Liver (tissue), 9 donors: ENCODE results near the gene TNFAIP3. TPM values are rescaled to one million over a fixed set of nuclear protein-coding genes. Genes with fewer than 3 reads are reported as not detected.

Experiments
- DNase-seq: peaks from one replicate; pipeline ENCODE4 v3.0.0-alpha.2; 2017; ENCODE audit warnings: low spot score
- H3K27ac ChIP-seq, 2 donors: one replicate each; pipeline ENCODE4 v1.7.0; 2013; ENCODE audit warnings: inconsistent platforms in 2 of 2, low read length in 2 of 2, control low read depth in 1 of 2, low read depth in 1 of 2, mild to moderate bottlenecking in 1 of 2
- H3K27me3 ChIP-seq, 4 donors: one replicate each; pipeline versions ENCODE4 v1.6.1 to v1.7.0; 2013; ENCODE audit warnings: low read length in 3 of 4, inconsistent platforms in 1 of 4, mild to moderate bottlenecking in 1 of 4, moderate library complexity in 1 of 4; ENCODE audit not compliant: control insufficient read depth in 4 of 4, insufficient read depth in 4 of 4
- H3K36me3 ChIP-seq, 4 donors: one replicate each; pipeline versions ENCODE4 v1.6.1 to v1.7.0; 2013; ENCODE audit warnings: low read length in 3 of 4, mild to moderate bottlenecking in 3 of 4, low read depth in 1 of 4, moderate library complexity in 1 of 4; ENCODE audit not compliant: control insufficient read depth in 4 of 4, insufficient read depth in 3 of 4
- H3K4me1 ChIP-seq, 4 donors: one replicate each; pipeline versions ENCODE4 v1.6.1 to v1.7.0; 2013; ENCODE audit warnings: low read length in 3 of 4, mild to moderate bottlenecking in 3 of 4, moderate library complexity in 1 of 4; ENCODE audit not compliant: control insufficient read depth in 4 of 4, insufficient read depth in 4 of 4
- H3K4me3 ChIP-seq, 3 donors: one replicate each; pipeline versions ENCODE4 v1.6.1 to v1.7.0; 2013; ENCODE audit warnings: low read length in 3 of 3, control low read depth in 1 of 3, low read depth in 1 of 3, mild to moderate bottlenecking in 1 of 3
- H3K9ac ChIP-seq, 2 donors: one replicate each; pipeline ENCODE4 v1.7.0; 2013; ENCODE audit warnings: low read length in 2 of 2, mild to moderate bottlenecking in 2 of 2, moderate library complexity in 2 of 2, control low read depth in 1 of 2, low read depth in 1 of 2
- H3K9me3 ChIP-seq, 4 donors: one replicate each; pipeline versions ENCODE4 v1.6.1 to v1.7.0; 2013; ENCODE audit warnings: low read length in 3 of 4; ENCODE audit not compliant: control insufficient read depth in 4 of 4
- EGR1 ChIP-seq, 2 donors: IDR thresholded peaks; 2 replicates each; pipeline ENCODE4 v1.6.1; 2016 to 2018; ENCODE audit warnings: antibody characterized with exemption in 2 of 2, low read depth in 2 of 2
- FOXA1 ChIP-seq: IDR thresholded peaks from 2 replicates; pipeline ENCODE4 v1.6.1; 2016; ENCODE audit warnings: antibody characterized with exemption
- FOXA2 ChIP-seq: IDR thresholded peaks from 2 replicates; pipeline ENCODE4 v1.6.1; 2016; ENCODE audit warnings: antibody characterized with exemption
- GABPA ChIP-seq, 2 donors: IDR thresholded peaks in 1 of 2; conservative IDR thresholded peaks in 1 of 2; 2 replicates each; pipeline ENCODE4 v1.6.1; 2016; ENCODE audit warnings: antibody characterized with exemption in 2 of 2, mild to moderate bottlenecking in 1 of 2, moderate library complexity in 1 of 2
- HNF4A ChIP-seq, 2 donors: conservative IDR thresholded peaks; 2 replicates each; pipeline ENCODE4 v1.6.1; 2016; ENCODE audit warnings: antibody characterized with exemption in 2 of 2, mild to moderate bottlenecking in 2 of 2
- JUND ChIP-seq, 2 donors: IDR thresholded peaks; 2 replicates each; pipeline ENCODE4 v1.6.1; 2016; ENCODE audit warnings: antibody characterized with exemption in 2 of 2
- MAX ChIP-seq: IDR thresholded peaks from 2 replicates; pipeline ENCODE4 v1.6.1; 2016; ENCODE audit warnings: antibody characterized with exemption
- NR2F2 ChIP-seq: IDR thresholded peaks from 2 replicates; pipeline ENCODE4 v1.6.1; 2016; ENCODE audit warnings: antibody characterized with exemption
- RAD21 ChIP-seq, 2 donors: IDR thresholded peaks; 2 replicates each; pipeline ENCODE4 v1.6.1; 2016; ENCODE audit warnings: antibody characterized with exemption in 2 of 2, mild to moderate bottlenecking in 2 of 2
- RXRA ChIP-seq, 2 donors: IDR thresholded peaks; 2 replicates each; pipeline ENCODE4 v1.6.1; 2017 to 2018; ENCODE audit warnings: antibody characterized with exemption in 2 of 2, mild to moderate bottlenecking in 1 of 2
- SP1 ChIP-seq: IDR thresholded peaks from 2 replicates; pipeline ENCODE4 v1.6.1; 2018; ENCODE audit warnings: antibody characterized with exemption, mild to moderate bottlenecking
- TAF1 ChIP-seq: conservative IDR thresholded peaks from 2 replicates; pipeline ENCODE4 v1.6.1; 2016; ENCODE audit warnings: antibody characterized with exemption, mild to moderate bottlenecking
- YY1 ChIP-seq: IDR thresholded peaks from 2 replicates; pipeline ENCODE4 v1.6.1; 2016; ENCODE audit warnings: antibody characterized with exemption, mild to moderate bottlenecking
- WGBS: extraction: QIAGEN DNeasy Blood & Tissue Kit; methylation state at CpG from one replicate; pipeline ENCODE4 v1.1.7; 2013; 5-methylcytosine and 5-hydroxymethylcytosine counted together
- polyA plus RNA-seq, 2 donors: library from polyadenylated mRNA; stranded (reverse) in 1 of 2; unstranded in 1 of 2; fragments of 200-250 nt in 1 of 2; fragments of >200 nt in 1 of 2; fragmentation: Nextera tagmentation in 1 of 2; extraction: Ambion mirVana in 1 of 2; gene quantifications; one replicate each; pipeline versions ENCODE4 v1.2.1 to v1.2.3, GENCODE V29; 2013 to 2015
- total RNA-seq, 2 donors: library from RNA; depleted of rRNA; stranded (reverse); fragments of >200 nt; gene quantifications; one replicate each; pipeline ENCODE4 v1.2.3, GENCODE V29; 2014
- TF ChIP-seq, protein P1 (sequence below): IDR thresholded peaks from 2 replicates; pipeline ENCODE4 v1.6.1; 2016; ENCODE audit warnings: antibody characterized with exemption, mild to moderate bottlenecking
- TF ChIP-seq, protein P2 (sequence below): fragments of 150-350 bp; IDR thresholded peaks from 2 replicates; pipeline ENCODE4 v1.5.1; 2017; ENCODE audit warnings: improper control_type of control experiment, low read depth, low read length; ENCODE audit not compliant: missing input control
- TF ChIP-seq, protein P3 (sequence below): IDR thresholded peaks from 2 replicates; pipeline ENCODE4 v1.6.1; 2016; ENCODE audit warnings: antibody characterized with exemption
- TF ChIP-seq, protein P4 (sequence below): IDR thresholded peaks from 2 replicates; pipeline ENCODE4 v1.6.1; 2016; ENCODE audit warnings: antibody characterized with exemption
- donor health status: healthy.
- donor health status: healthy.
- donor health status: healthy.
- donor health status: healthy.
- donor health status: healthy.

Gene TNFAIP3
- total and polyA plus RNA-seq, 4 donors = 4.5 to 8.0 (median 6.7) TPM

- no peak for DNase-seq
- H3K9ac ChIP-seq = no peak overlapping the region
- no peak overlapping the region for H3K27ac ChIP-seq
- H3K4me3 ChIP-seq = no peak overlapping the region
- no peaks in the 10 kb centered on the region for H3K9me3 ChIP-seq
- H3K36me3 ChIP-seq = no peaks in the 10 kb centered on the region
- 88% methylated on average over 2 of the region's 2 CpGs for WGBS
- no peak for TF ChIP-seq RXRA (IDR thresholded peaks at IDR 0.05)
- no peak for TF ChIP-seq NR2F2
- TF ChIP-seq, protein P1, sequence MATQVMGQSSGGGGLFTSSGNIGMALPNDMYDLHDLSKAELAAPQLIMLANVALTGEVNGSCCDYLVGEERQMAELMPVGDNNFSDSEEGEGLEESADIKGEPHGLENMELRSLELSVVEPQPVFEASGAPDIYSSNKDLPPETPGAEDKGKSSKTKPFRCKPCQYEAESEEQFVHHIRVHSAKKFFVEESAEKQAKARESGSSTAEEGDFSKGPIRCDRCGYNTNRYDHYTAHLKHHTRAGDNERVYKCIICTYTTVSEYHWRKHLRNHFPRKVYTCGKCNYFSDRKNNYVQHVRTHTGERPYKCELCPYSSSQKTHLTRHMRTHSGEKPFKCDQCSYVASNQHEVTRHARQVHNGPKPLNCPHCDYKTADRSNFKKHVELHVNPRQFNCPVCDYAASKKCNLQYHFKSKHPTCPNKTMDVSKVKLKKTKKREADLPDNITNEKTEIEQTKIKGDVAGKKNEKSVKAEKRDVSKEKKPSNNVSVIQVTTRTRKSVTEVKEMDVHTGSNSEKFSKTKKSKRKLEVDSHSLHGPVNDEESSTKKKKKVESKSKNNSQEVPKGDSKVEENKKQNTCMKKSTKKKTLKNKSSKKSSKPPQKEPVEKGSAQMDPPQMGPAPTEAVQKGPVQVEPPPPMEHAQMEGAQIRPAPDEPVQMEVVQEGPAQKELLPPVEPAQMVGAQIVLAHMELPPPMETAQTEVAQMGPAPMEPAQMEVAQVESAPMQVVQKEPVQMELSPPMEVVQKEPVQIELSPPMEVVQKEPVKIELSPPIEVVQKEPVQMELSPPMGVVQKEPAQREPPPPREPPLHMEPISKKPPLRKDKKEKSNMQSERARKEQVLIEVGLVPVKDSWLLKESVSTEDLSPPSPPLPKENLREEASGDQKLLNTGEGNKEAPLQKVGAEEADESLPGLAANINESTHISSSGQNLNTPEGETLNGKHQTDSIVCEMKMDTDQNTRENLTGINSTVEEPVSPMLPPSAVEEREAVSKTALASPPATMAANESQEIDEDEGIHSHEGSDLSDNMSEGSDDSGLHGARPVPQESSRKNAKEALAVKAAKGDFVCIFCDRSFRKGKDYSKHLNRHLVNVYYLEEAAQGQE = no peak
- no peak for TF ChIP-seq SP1
- TF ChIP-seq TAF1 = no peak
- TF ChIP-seq GABPA (IDR thresholded peaks at IDR 0.05 in 1 of 2, conservative IDR thresholded peaks at IDR 0.05 in 1 of 2) = no peak
- TF ChIP-seq FOXA2 = no peak
- H3K27me3 ChIP-seq = peaks cover 0 to 3% (median 0%) of the 10 kb centered on the region in 4 donors
- H3K4me1 ChIP-seq = no peaks in the 10 kb centered on the region
Observed at GRCh38 chr6:137839076-137839475, 28.0 kb upstream of the TNFAIP3 start.

- Histone ChIP-seq H3K27ac (no peak overlapping the region), H3K4me3 (no peak overlapping the region), H3K4me1 (no peaks in the 10 kb centered on the region), H3K9ac (no peak overlapping the region), H3K27me3 (peaks cover 0 to 3% (median 0%) of the 10 kb centered on the region in 4 donors), H3K36me3 (no peaks in the 10 kb centered on the region), H3K9me3 (no peaks in the 10 kb centered on the region)
- 95% methylated on average over 1 of the region's 1 CpG for WGBS
- TF ChIP-seq, protein P2, sequence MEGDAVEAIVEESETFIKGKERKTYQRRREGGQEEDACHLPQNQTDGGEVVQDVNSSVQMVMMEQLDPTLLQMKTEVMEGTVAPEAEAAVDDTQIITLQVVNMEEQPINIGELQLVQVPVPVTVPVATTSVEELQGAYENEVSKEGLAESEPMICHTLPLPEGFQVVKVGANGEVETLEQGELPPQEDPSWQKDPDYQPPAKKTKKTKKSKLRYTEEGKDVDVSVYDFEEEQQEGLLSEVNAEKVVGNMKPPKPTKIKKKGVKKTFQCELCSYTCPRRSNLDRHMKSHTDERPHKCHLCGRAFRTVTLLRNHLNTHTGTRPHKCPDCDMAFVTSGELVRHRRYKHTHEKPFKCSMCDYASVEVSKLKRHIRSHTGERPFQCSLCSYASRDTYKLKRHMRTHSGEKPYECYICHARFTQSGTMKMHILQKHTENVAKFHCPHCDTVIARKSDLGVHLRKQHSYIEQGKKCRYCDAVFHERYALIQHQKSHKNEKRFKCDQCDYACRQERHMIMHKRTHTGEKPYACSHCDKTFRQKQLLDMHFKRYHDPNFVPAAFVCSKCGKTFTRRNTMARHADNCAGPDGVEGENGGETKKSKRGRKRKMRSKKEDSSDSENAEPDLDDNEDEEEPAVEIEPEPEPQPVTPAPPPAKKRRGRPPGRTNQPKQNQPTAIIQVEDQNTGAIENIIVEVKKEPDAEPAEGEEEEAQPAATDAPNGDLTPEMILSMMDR = no peak
- TF ChIP-seq, protein P3, sequence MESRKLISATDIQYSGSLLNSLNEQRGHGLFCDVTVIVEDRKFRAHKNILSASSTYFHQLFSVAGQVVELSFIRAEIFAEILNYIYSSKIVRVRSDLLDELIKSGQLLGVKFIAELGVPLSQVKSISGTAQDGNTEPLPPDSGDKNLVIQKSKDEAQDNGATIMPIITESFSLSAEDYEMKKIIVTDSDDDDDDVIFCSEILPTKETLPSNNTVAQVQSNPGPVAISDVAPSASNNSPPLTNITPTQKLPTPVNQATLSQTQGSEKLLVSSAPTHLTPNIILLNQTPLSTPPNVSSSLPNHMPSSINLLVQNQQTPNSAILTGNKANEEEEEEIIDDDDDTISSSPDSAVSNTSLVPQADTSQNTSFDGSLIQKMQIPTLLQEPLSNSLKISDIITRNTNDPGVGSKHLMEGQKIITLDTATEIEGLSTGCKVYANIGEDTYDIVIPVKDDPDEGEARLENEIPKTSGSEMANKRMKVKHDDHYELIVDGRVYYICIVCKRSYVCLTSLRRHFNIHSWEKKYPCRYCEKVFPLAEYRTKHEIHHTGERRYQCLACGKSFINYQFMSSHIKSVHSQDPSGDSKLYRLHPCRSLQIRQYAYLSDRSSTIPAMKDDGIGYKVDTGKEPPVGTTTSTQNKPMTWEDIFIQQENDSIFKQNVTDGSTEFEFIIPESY = no peak
- TF ChIP-seq HNF4A (conservative IDR thresholded peaks at IDR 0.05) (no peak), FOXA1 (no peak), FOXA2 (no peak), EGR1 (IDR thresholded peaks at IDR 0.05; ENCODE audit: low read depth in 2 of 2) (no peak), TAF1 (no peak), JUND (IDR thresholded peaks at IDR 0.05) (no peak), MAX (no peak), RAD21 (IDR thresholded peaks at IDR 0.05) (no peak), YY1 (no peak), NR2F2 (no peak)
- TF ChIP-seq, protein P1 = no peak
- TF ChIP-seq, protein P4, sequence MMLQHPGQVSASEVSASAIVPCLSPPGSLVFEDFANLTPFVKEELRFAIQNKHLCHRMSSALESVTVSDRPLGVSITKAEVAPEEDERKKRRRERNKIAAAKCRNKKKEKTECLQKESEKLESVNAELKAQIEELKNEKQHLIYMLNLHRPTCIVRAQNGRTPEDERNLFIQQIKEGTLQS = no peak
- DNase-seq = no peak
Observed at GRCh38 chr6:137840252-137840651, 26.8 kb upstream of the TNFAIP3 start.
